HG02943 (cell line): ENCODE measurements around the gene CCN6.

ENCODE experiments used
- ATAC-seq: cut with Tn5 transposase; IDR thresholded peaks from one replicate; pipeline ENCODE4 v1.9.1; 2021; ENCODE audit warnings: mild to moderate bottlenecking, low read depth, moderate library complexity; ENCODE audit not compliant: unreplicated experiment

The CCN6 gene

GRCh38 chr6:112109262-112109661 lies 55.4 kb downstream of the CCN6 start:
- no peak for ATAC-seq

- ATAC-seq, result no peak
These were observed 59.5 kb downstream of the CCN6 start for GRCh38 chr6:112113431-112113830.

GRCh38 chr6:112113918-112114317 lies 60.0 kb downstream of the CCN6 start:
- ATAC-seq, result no peak

- no peak for ATAC-seq
These were observed 60.8 kb downstream of the CCN6 start for GRCh38 chr6:112114577-112115223.

GRCh38 chr6:112116221-112116620 lies 62.3 kb downstream of the CCN6 start:
- no peak for ATAC-seq

GRCh38 chr6:112117554-112117953 lies 63.6 kb downstream of the CCN6 start:
- ATAC-seq, result no peak

- no peak for ATAC-seq
These were observed 64.1 kb downstream of the CCN6 start for GRCh38 chr6:112118034-112118433.
